Aorta (tissue), 5 donors: ENCODE data around the gene PHF10. TPM values are rescaled to one million over a fixed set of nuclear protein-coding genes. Genes with fewer than 3 reads are reported as not detected.

Source experiments
- ATAC-seq: fragments of 200-7000 bp; cut with Tn5 transposase; one replicate; pipeline ENCODE4 v1.9.1; 2022; ENCODE audit warnings: moderate library complexity; ENCODE audit not compliant: low FRiP score
- DNase-seq, 2 donors: peaks; one replicate each; pipeline ENCODE4 v3.0.0-alpha.2; 2020
- H3K27ac ChIP-seq, 2 donors: one replicate each; pipeline ENCODE4 v1.5.1; 2013; ENCODE audit warnings: low read length in 2 of 2, mild to moderate bottlenecking in 2 of 2, moderate library complexity in 2 of 2, control low read depth in 1 of 2, inconsistent platforms in 1 of 2, low read depth in 1 of 2
- H3K27me3 ChIP-seq, 2 donors: one replicate each; pipeline ENCODE4 v1.6.1; 2013; ENCODE audit warnings: control low read depth in 1 of 2, low read length in 1 of 2, mild to moderate bottlenecking in 1 of 2, moderate library complexity in 1 of 2; ENCODE audit not compliant: insufficient read depth in 2 of 2, control insufficient read depth in 1 of 2
- H3K36me3 ChIP-seq, 2 donors: one replicate each; pipeline ENCODE4 v1.6.1; 2013; ENCODE audit warnings: control low read depth in 1 of 2, low read length in 1 of 2, mild to moderate bottlenecking in 1 of 2; ENCODE audit not compliant: insufficient read depth in 2 of 2, control insufficient read depth in 1 of 2
- H3K4me1 ChIP-seq, 2 donors: one replicate each; pipeline ENCODE4 v1.6.1; 2013; ENCODE audit warnings: low read length in 2 of 2, control low read depth in 1 of 2, mild to moderate bottlenecking in 1 of 2, moderate library complexity in 1 of 2; ENCODE audit not compliant: insufficient read depth in 2 of 2, control insufficient read depth in 1 of 2
- H3K4me3 ChIP-seq, 2 donors: one replicate each; pipeline ENCODE4 v1.5.1; 2013; ENCODE audit warnings: low read length in 2 of 2, control low read depth in 1 of 2, mild to moderate bottlenecking in 1 of 2
- H3K9me3 ChIP-seq: one replicate; pipeline ENCODE4 v1.6.1; 2013; ENCODE audit warnings: mild to moderate bottlenecking, low read length; ENCODE audit not compliant: control insufficient read depth
- WGBS, 2 donors: extraction: QIAGEN DNeasy Blood & Tissue Kit; methylation state at CpG; one replicate each; pipeline ENCODE4 v1.1.7; 2013; 5-methylcytosine and 5-hydroxymethylcytosine counted together
- intact Hi-C, 2 donors: fragments of 100-400 bp; cut with DNase I; formaldehyde crosslinking; loops; one replicate each; pipeline versions ENCODE4 v1.14.2 to v1.15.0; 2022
- polyA plus RNA-seq, 2 donors: library from polyadenylated mRNA; stranded (reverse); fragments of 200-250 nt; gene quantifications; one replicate each; pipeline ENCODE4 v1.2.3, GENCODE V29; 2013
- total RNA-seq, 2 donors: library from RNA; stranded (reverse); fragmentation: NEBNext Ultra II Directional; extraction: Animal tissue kit (Norgen Biotek cat#: 25700); gene quantifications; one replicate each; pipeline ENCODE4 v1.2.1, GENCODE V29; 2021
- donor health status: healthy with polysubstance abuse.
- donor health status: Bipolar disorder and iron deficiency.
- donor health status: DM: no; HTN: no; CAD: no.
- donor health status: DM: no; HTN: no; CAD: no.
- donor health status: DM: yes; HTN: yes; CAD: no.

Gene PHF10
- total and polyA plus RNA-seq, 4 donors, result 49.9 to 59.8 (median 56.9) TPM

- peaks cover 0 to 2% of the 10 kb centered on the region in 2 donors for H3K36me3 ChIP-seq
- intact Hi-C loops, result no loop called here
- WGBS, 2 donors, result 92 to 94% methylated on average over 2 of the region's 2 CpGs
These were observed 10.1 kb downstream of the PHF10 start for GRCh38 chr6:169714178-169714577.

GRCh38 chr6:169710009-169710408 is 14.3 kb downstream of the PHF10 start:
- no peak for ATAC-seq
- Histone ChIP-seq H3K4me1 (no peaks in the 10 kb centered on the region), H3K4me3 (no peak overlapping the region), H3K9me3 (no peaks in the 10 kb centered on the region), H3K27me3 (no peaks in the 10 kb centered on the region), H3K36me3 (peaks cover 0 to 2% of the 10 kb centered on the region in 2 donors), H3K27ac (no peak overlapping the region)
- 69 to 76% methylated on average over 3 of the region's 3 CpGs for WGBS, 2 donors
- no peak for DNase-seq
- intact Hi-C loops, result no loop called here

More at GRCh38 chr6:169714178-169714577, 10.1 kb downstream of the PHF10 start:
- ATAC-seq (no peak), DNase-seq (no peak)
- no peaks in the 10 kb centered on the region for H3K4me1 ChIP-seq
- no peaks in the 10 kb centered on the region for H3K9me3 ChIP-seq
- H3K4me3 ChIP-seq, result no peak overlapping the region
- H3K27ac ChIP-seq, result no peak overlapping the region
- no peaks in the 10 kb centered on the region for H3K27me3 ChIP-seq

DNA sequence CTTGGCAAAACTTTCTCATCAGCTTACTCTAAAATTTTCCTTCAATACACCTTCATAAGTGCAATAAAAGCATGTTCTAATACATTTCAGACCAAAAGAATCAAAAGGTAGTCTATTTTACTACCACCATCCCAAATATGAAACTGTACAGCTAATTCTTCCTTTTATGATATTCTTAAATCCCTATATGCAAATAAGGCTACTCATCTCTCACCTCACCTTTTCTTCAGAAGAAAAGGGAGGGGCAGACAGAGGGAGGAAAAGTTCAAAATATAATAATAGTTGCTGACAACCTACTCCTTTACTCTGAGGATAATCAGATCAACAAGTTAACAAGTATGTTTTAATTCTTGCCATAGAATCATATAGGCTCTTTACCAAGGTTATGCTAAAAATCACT is 15.0 kb downstream of the PHF10 start:
- ATAC-seq, result no peak
- Histone ChIP-seq H3K27me3 (no peaks in the 10 kb centered on the region), H3K4me1 (no peaks in the 10 kb centered on the region), H3K9me3 (no peaks in the 10 kb centered on the region), H3K4me3 (no peak overlapping the region), H3K27ac (no peak overlapping the region), H3K36me3 (peaks cover 0 to 2% of the 10 kb centered on the region in 2 donors)
- intact Hi-C loops, result loop anchor here in 1 of 2 donors (10.0 kb wide), 1 partner anchor 46 kb away; the partner anchor contains the start of genes DYNLT2 and ERMARD
- no peak for DNase-seq

DNA sequence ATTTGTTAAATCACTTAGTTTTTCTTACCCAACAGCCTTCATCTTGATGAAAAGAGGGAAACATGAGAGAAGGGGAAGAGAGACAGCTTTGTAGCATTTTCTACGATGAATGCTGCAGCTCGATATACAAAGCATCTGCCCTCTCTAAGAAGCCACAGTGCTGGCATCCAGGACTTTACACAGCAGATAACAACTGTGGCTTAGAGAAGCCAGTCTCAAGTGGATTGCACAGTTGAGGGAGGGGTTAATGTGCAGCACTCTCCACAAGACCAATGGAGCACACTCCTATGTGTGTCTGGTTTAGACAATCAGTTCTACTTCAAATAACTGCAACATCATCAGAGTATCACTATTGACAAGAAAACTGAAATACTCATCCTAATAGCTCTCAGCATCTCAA is 16.5 kb downstream of the PHF10 start:
- H3K27me3 ChIP-seq, result no peaks in the 10 kb centered on the region
- intact Hi-C loops, result loop anchor here in 1 of 2 donors (10.0 kb wide), 1 partner anchor 47 kb away; the partner anchor contains the start of genes DYNLT2 and ERMARD
- H3K4me1 ChIP-seq, result no peaks in the 10 kb centered on the region
- 90 to 93% methylated on average over 2 of the region's 2 CpGs for WGBS, 2 donors
- ATAC-seq (no peak), DNase-seq (no peak)
- no peak overlapping the region for H3K4me3 ChIP-seq
- no peaks in the 10 kb centered on the region for H3K9me3 ChIP-seq
- H3K27ac ChIP-seq, result no peak overlapping the region
- H3K36me3 ChIP-seq, result peaks cover 0 to 2% of the 10 kb centered on the region in 2 donors

- intact Hi-C loops, result loop anchor here (1.0 to 10.0 kb wide), 3 partner anchors 20 to 52 kb away; partner anchors contain the start of genes DYNLT2 (in 2 of the 2) and ERMARD (in 2 of the 2)
- 1 to 3% methylated on average over 22 of the region's 22 CpGs for WGBS, 2 donors
- no peaks in the 10 kb centered on the region for H3K36me3 ChIP-seq
- DNase-seq (no peak), ATAC-seq (no peak)
- H3K9me3 ChIP-seq, result no peaks in the 10 kb centered on the region
- no peaks in the 10 kb centered on the region for H3K4me1 ChIP-seq
- H3K27me3 ChIP-seq, result no peaks in the 10 kb centered on the region
- H3K4me3 ChIP-seq, result peak overlapping the region; percentile 52 to 59
- H3K27ac ChIP-seq, result peak overlapping the region in 1 of 2 donors; percentile 77
These were observed 21.5 kb downstream of the PHF10 start for GRCh38 chr6:169702840-169703246.

DNA sequence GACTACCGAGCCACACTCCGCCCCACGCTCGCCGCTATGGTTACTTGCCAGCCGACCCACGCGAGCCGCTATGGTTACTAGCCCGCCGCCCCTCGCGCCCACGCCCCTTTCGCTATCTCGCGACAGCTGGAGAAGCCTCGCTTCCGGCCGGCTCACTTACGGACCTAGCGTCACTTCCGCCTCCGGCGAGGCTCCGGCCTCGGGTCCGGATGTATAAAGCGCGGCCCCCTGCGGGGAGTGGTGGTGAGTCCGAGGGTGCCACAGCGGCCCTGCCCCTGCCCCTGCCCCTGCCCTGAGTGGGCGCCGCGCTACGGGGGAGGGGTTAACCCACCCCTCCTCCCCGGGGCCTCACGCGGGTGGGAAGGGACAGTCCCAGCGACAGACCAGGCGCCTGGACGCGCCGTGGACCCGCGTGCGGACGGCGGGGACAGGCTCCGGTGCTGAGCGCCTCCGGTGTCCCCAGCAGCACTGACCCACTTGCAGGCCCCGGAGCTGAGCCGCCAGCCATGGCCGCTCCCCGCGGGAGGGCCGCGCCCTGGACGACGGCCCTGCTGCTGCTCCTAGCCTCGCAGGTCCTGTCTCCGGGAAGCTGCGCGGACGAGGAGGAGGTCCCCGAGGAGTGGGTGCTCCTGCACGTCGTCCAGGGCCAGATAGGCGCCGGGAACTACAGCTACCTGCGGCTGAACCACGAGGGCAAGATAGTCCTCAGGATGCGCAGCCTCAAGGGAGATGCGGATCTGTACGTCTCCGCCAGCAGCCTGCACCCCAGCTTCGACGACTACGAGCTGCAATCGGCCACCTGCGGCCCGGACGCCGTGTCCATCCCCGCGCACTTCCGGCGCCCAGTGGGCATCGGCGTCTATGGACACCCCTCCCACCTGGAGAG is 22.1 kb downstream of the PHF10 start, which contains the start of the genes C6orf120 and WDR27:
Gene C6orf120 (plus strand): TSS at position 173 of the 886 bp plus-strand sequence. CDS start 334 bp downstream, at position 507.
Gene WDR27 (minus strand): TSS at position 76 of the 886 bp plus-strand sequence. CDS start 13,024 bp downstream, outside the sequence.
- Histone ChIP-seq H3K9me3 (no peaks in the 10 kb centered on the region), H3K27me3 (no peaks in the 10 kb centered on the region), H3K4me1 (no peaks in the 10 kb centered on the region), H3K27ac (peak within 1 kb of the TSS; percentile 63 to 77), H3K4me3 (peak within 1 kb of the TSS; percentile 59 to 85), H3K36me3 (no peaks in the 10 kb centered on the region)
- 0% methylated on average over 71 to 92 of the region's 92 CpGs for whole genome bisulfite sequencing, 2 donors
- DNase-seq (peak; percentile 98 to 100), ATAC-seq (peak; percentile 99)
- intact Hi-C loops, result loop anchor here (1.0 to 10.0 kb wide), 3 partner anchors 21 to 53 kb away; partner anchors contain the start of genes DYNLT2 (in 2 of the 2) and ERMARD (in 2 of the 2)

DNA sequence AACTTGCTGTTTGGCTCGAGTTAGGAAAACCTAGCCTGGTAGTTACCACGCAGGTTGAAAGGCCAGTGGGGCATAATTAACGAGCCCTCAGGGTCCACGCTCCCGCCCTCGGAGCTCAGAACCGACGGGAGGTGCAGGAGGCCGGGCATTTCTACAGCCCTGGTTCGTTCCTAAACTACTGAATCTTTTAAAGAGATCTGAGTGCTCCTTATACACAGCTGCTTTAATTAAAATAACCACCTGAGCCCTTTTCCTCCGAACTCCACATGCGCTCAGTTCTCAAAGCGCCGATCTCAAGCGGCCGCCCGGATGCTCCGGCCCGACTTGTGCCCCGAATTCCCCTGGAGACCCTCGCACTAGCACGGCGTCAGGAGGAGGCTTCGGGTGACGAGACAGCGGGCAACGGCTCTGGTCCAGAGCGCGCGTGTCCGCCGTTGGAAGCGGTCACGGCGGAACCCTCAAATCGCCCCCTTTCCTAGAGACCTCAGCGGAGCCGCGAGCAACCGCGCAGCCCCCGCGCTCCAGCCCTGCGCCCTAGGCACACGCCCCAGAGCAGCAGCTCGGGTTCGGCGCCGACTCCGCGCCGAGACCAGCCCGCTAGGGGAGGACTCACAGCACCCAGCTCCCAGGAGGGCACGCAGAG is 22.9 kb downstream of the PHF10 start:
- no peaks in the 10 kb centered on the region for H3K4me1 ChIP-seq
- intact Hi-C loops, result loop anchor here in 1 of 2 donors (10.0 kb wide), 1 partner anchor 53 kb away; the partner anchor contains the start of genes DYNLT2 and ERMARD
- no peak for DNase-seq

DNA sequence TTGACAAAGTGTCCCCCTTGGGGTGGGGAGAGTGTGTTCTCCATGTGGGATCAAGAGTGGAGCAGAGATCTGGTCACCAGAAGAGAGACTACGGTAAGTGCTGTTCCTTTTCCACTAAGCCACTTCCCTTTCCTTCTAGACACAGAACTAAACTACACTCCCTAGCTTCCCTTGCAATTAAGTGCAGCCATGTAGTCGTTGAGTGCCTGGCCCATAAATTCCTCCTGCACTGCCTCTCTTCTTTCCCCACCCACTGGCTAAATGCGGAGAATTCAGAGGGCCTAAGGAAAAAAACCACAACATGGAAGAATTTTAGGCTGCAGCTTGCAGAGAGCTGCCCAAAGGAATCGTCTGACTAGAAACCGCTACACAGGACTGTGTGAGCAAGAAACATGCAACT is 24.0 kb downstream of the PHF10 start:
- no peaks in the 10 kb centered on the region for H3K36me3 ChIP-seq
- ATAC-seq (no peak), DNase-seq (no peak)
- WGBS, 2 donors, result 53 to 58% methylated on average over 5 of the region's 5 CpGs
- intact Hi-C loops, result loop anchor here in 1 of 2 donors (10.0 kb wide), 1 partner anchor 55 kb away; the partner anchor contains the start of genes DYNLT2 and ERMARD
- H3K27ac ChIP-seq, result no peak overlapping the region
- H3K9me3 ChIP-seq, result no peaks in the 10 kb centered on the region
- no peaks in the 10 kb centered on the region for H3K27me3 ChIP-seq
- no peak overlapping the region for H3K4me3 ChIP-seq
- no peaks in the 10 kb centered on the region for H3K4me1 ChIP-seq

More for the DNA sequence above, 22.9 kb downstream of the PHF10 start:
- ATAC-seq, result peak; percentile 24
- WGBS, 2 donors, result 0% methylated on average over 53 to 54 of the region's 54 CpGs
- H3K27me3 ChIP-seq, result no peaks in the 10 kb centered on the region
- H3K4me3 ChIP-seq, result peak overlapping the region; percentile 52 to 85
- H3K27ac ChIP-seq, result peak overlapping the region in 1 of 2 donors; percentile 22
- no peaks in the 10 kb centered on the region for H3K36me3 ChIP-seq
- no peaks in the 10 kb centered on the region for H3K9me3 ChIP-seq
